NCI-H2171 treated with DMSO at 0.1 percent for 48 hours (cell line): ENCODE results near the gene TSPAN6.

ENCODE experiments used
- DNase-seq: peaks from one replicate; lab custom pipeline; 2025; lab: John Stamatoyannopoulos, UW

TSPAN6 gene

DNA sequence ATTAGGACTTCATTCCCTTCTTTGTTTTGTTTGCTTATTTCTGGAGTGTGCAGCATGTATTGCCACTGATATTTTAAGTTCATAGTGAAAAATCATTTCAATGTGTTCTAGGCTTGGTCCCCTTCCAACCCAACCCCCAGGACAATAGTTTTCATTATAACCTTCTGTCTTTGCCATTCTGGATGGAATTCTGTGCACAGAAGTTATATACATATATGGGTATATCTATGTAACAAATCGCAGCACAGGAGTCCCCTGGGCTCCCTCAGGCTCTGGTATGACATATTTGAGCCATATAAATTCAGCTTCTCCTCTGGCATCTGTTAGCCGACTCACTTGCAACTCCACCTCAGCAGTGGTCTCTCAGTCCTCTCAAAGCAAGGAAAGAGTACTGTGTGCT is 52.0 kb downstream of the TSPAN6 start, which contains the start of gene TNMD:
TSS of gene TNMD (plus strand) at position 326 of the 400 bp plus-strand sequence. CDS start 83 bp downstream, outside the sequence.
- no peak for DNase-seq
